ENCODE data around the gene EPC1.

Gene EPC1

DNA sequence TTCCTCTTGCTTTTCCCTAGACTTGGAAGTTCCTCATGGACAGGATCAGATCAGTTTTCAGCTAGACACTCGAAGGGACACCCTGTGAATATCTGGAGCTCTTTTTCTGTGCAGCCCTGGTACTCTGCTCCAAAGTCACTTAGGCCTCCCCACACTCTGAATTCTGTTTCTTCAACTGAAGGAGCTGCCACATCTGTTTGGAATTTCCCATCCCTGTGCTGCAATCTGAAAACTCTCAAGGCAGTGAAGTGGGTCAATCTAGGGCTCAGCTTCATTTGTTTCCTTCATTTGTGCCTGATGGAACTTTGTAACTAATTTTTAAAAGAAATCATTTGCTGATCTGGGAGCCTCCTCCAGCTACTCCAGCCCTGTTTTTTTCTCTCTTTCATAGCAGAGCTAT, 9.6 kb downstream of the EPC1 start:
- DNase-seq, result no peak
- ATAC-seq, result no peak

DNA sequence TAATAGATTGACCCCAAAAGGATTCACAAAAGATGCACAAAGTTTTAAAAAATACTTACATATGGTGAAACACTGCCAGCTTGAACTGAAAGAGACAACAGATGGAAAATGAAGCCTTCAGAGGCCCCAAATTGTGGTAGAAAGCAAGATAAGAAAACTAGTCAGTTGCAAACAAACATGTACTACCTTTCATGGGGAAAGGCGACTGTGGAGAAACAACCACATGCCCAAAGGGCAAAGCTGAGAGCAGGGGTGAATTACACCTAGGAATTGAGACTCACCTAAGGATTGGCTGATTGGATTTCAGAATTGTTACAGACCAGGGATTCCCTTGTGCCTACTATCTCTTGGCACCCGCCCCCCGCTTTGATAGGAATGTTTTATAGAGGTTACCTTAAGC, 13.1 kb downstream of the EPC1 start:
- DNase-seq, result no peak

DNA sequence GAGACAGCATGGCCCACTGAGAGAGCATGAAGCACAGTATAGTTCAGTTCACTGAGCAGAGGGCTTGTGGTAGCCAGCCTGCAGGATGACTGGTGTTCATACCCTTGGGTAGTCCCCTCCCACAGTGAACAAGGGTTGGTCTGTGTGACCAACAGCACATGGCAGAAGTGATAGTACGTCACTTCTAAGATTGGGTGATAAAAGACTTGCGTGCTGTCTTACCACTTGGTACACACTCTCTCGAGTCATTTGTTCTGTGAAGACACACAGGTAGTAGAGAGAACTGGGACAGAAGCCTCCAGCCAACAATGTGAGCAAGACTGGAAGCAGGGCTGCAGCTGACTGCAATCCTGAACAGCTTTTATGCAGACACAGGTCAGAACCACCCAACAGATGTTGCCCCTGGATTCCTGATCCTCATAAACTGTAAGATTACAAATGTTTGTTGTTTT, 14.6 kb downstream of the EPC1 start:
- ATAC-seq, result peak; percentile 99
- peak; percentile 78 for DNase-seq

More for the DNA sequence above, 13.1 kb downstream of the EPC1 start:
- no peak for ATAC-seq

- no peak for ATAC-seq
- DNase-seq, result no peak
Observed at GRCh38 chr10:32331606-32332005, 15.4 kb downstream of the EPC1 start.

DNA sequence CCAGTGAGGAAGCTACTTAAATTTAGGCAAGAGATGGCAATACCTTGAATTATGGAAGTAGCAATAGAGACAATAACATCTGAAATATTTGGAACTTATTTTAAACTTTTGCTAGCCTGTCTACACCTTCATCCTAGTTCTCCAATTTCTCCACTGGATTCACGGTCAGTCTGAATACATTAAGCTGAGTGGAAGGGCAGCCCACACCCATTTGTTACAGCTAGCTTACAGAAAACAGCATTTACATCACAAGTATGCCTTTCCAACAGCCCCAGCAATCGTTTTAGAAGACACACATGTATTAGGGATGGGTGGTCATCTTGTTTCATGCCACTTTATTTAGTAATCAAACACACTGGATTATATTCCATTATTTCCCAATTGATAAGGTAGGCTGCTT, 16.7 kb downstream of the EPC1 start:
- ATAC-seq (no peak), DNase-seq (no peak)

DNA sequence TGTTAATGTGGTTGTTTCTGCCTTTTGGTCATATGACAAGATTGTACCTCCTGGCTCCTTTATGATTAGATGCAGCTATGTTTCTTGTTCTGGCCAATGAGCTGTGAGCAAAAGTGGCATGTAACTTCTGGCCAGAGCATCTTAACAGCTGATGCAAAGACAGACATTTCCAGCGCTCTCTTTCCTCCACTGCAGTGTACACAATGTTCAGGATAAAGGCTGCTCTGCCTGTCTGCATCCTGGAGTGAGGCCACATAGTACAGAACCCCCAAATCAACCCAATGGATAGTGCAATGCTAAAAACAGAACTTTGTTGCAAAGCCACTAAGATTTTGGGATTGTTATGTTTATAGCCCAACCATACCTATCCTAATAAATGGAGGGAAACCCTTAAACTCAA, 17.9 kb downstream of the EPC1 start:
- no peak for ATAC-seq
- no peak for DNase-seq

- DNase-seq, result peak; percentile 23
- ATAC-seq, result no peak
Observed at GRCh38 chr10:32328499-32328898, 18.5 kb downstream of the EPC1 start.

GRCh38 chr10:32327364-32327691, 19.6 kb downstream of the EPC1 start:
- DNase-seq (no peak), ATAC-seq (no peak)

DNA sequence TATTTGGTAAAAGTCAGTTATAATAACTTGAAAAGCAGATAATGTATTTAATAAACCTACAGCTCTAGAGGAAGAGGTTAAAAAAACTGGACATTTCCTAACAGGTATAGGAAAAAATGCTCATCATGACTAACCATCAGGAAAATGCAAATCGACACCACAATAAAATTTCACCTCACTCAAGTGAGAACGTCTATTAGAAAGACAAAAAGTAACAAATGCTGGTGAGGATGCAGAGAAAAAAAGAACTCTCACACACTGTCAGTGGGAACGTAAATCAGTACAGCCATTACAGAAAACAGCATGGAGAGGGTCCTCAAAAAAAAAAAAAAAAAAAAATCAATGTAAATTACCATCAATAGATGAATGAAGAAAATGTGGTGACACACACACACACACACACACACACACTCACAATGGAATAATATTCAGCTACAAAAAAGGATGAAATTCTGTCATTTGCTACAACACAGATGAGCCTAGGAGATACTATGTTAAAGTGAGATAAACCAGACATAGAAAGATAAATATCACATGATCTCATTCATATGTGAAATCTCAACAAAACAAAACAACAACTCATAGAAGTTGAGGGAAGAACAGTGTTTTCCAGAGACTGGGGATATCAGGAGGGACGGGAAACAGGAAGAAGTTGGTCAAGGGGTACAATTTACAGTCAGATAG, 20.1 kb downstream of the EPC1 start:
- DNase-seq, result no peak
- ATAC-seq, result no peak

DNA sequence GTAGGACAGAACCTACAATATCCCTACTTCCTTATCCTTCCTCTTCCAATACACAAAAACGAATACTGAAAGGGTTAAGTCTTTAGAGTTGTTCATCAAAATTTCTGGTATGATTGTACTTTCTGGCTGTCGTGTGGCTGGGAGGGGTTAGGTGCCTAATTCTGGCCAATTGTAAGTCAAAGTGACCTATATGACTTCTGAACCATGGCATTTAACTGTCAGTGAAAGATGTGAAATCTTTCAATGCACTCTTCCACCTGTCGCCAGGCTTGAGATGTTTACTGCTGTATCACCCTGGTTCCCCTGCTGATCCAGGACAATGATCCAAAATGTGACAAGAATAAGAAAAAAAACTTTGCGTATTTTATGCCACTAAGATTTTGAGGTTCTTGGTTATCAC, 20.8 kb downstream of the EPC1 start:
- ATAC-seq, result peak; percentile 29

DNA sequence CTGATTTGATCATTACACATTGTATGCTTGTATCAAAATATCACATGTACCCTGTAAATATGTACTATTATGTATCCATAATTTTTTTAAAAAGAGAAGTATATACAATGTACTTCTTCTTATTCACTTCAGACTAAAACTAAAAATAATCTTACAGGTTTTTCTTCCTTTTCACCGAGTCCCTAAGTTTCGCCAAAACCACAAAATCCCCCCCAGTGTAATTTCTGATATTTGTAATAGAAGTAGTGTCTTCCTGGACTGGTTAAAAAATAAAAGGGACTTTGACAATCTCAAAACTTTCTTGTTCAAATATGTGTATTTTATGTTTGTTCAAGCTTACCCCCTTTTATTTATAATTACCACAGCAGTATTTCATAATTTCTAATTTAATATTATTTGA, 23.9 kb downstream of the EPC1 start:
- DNase-seq (no peak), ATAC-seq (no peak)

More for the DNA sequence above, 20.8 kb downstream of the EPC1 start:
- DNase-seq, result no peak

GRCh38 chr10:32321016-32321631, 25.8 kb downstream of the EPC1 start:
- no peak for DNase-seq

DNA sequence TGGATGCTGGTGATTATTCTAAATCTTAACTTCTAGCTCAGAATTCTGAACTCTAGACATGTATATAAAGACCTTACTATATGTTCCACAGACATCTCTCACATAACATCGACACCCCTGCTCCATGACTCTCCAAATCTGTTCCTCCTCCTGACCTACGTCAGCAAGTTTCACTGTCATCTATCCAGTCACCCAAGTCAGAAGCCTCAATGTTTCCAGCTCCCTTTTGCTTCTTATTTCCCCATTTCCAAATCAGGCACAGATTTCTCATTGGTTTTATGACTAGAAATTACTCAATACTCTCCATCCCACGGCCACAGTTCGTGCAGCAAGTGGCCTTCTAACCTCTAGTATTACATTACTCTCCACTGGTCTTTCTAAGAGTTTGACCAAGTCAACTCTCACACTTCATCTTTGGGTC, 28.5 kb downstream of the EPC1 start:
- DNase-seq, result peak; percentile 22
- ATAC-seq, result peak; percentile 86

More at GRCh38 chr10:32321016-32321631, 25.8 kb downstream of the EPC1 start:
- ATAC-seq, result no peak

GRCh38 chr10:32317795-32318357, 29.1 kb downstream of the EPC1 start:
- ATAC-seq (peak; percentile 85), DNase-seq (no peak)

GRCh38 chr10:32315424-32315823, 31.5 kb downstream of the EPC1 start:
- ATAC-seq, result no peak
- no peak for DNase-seq

DNA sequence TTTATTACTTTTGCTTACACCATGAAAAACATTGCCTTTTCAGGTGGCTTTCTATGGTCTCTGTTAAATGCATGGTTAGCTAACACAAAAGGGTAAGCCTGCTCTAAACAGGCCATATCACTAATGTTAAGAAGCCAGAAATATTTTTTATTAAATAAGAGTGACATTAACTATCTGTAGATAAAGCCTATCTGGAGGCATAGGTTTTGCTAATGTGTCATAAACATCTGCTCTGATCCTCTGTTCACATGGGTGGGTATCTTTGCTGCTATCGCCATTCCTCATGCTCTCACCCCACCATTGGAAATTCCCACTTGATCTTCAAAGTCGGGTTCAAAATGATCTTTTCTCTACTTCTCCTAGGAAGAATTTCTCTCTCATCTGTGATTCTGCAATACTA, 32.4 kb downstream of the EPC1 start:
- DNase-seq (no peak), ATAC-seq (no peak)

- ATAC-seq, result no peak
- no peak for DNase-seq
Observed at GRCh38 chr10:32308027-32308603, 38.8 kb downstream of the EPC1 start.

- DNase-seq (no peak), ATAC-seq (no peak)
Observed at GRCh38 chr10:32307609-32308008, 39.3 kb downstream of the EPC1 start.

- DNase-seq (no peak), ATAC-seq (no peak)
Observed at GRCh38 chr10:32299354-32299980, 47.5 kb downstream of the EPC1 start.

- ATAC-seq, result no peak
- DNase-seq, result no peak
Observed at GRCh38 chr10:32298075-32298812, 48.7 kb downstream of the EPC1 start.

DNA sequence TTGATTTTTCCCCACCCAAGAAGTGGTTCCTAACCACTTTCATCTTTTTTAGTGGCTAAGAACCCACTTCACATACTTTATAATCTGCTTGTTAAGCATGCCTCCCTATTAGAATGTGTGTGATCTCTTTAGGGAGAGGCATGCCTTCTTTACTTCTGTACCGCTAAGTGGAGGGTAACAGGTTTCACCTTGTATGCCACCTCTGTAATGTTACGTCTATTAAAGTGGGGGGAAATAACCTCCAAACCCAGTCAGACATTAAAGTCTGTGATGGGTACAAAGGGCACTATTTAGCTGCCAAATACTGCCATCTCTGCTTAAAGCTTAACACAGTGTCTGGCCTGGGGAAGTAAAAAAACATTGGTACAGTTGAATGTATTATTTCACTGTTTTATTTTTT, 51.9 kb downstream of the EPC1 start:
- ATAC-seq (peak; percentile 32), DNase-seq (no peak)

DNA sequence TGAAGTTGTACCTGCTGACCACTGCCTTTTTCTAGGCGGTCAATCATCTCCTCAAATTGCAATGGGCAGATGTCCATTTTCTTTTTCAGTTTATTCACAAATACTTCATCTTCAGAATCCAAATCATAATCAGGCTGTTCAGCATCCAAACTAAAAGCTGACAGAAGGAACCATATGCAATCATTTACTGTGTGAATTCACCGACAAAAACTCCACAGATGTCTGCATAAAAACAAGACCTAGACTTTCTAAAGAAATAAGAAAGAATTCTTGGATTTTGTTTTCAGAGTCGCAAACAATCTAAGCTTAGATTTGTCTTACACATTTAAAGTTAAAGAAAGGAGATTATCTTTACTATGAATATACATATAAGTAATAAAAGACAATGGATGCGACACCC, 53.4 kb downstream of the EPC1 start:
- ATAC-seq, result no peak
- DNase-seq, result no peak

Data from stimulated activated naive CD8-positive, alpha-beta T cell treated with anti-CD3 and anti-CD28 coated beads, Interleukin-15, Interleukin-2, amounts not matched to agents 100 U/mL and 50 U/mL, for 24 hours (primary cell).